Measurements from ENCODE around the gene NME7.

The NME7 gene

DNA sequence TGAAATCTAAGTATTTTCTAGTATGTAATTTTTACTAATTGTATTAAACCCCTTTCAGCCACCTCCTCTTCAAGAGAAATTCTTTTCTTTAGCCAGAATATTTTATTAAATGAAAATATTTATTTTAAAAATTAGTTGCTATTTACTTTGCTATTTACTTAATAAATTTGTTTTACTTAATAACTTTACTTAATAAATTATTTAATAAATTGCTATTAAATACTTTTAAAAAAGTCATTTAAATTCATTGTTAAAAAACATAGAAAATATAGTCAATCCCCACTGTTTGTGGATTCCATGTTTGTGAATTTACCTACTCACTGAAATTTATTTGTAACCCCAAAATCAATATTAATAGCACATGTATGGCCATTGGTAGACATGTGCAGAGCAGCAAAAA lies 155.5 kb downstream of the NME7 start:
- no peaks in the 10 kb centered on the region for H3K9me3 ChIP-seq
- H3K4me1 ChIP-seq, result no peaks in the 10 kb centered on the region
- H3K27me3 ChIP-seq, result no peaks in the 10 kb centered on the region
- H3K36me3 ChIP-seq, result peaks cover 8% of the 10 kb centered on the region
- no peak overlapping the region for H3K4me2 ChIP-seq
- no peak overlapping the region for H3K27ac ChIP-seq
- no peak for TF ChIP-seq Cebpa-rat (IDR thresholded peaks at IDR 0.05)
- H3K9ac ChIP-seq, result no peak overlapping the region
- no peak overlapping the region for H3K4me3 ChIP-seq
- H4K20me1 ChIP-seq, result no peaks in the 10 kb centered on the region

DNA sequence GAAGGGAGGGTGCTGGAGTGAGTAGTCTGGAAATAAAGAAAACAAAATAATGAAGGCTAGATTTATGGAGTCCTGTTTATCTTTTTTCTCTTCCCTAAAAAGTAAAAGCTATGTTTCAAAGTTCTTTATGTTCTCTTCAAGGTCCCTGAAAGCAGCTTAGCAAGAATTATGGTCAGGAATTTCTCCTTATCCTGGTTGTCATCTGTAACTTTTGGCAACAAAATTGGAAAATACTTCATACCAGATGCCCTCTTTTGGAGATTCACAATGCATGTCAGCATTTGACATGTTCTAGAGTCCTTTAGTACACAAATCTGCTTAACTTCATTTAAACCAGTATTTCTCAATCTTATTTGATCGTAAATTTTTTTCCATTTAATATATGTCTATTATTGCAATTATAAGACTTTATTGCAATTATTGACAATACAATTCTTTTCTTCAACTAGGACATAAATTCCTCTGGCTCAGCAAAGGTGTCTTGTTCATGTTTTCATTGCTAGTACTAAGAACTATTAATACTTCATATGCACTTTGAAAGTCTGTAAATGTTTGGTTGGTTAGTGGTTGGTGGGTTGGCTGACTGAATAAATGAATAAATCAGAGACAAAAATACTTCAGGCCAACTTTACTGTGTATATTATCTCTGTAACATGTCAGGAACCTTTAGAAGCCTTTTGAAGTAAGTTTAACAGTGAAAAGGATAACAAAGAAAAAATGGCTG lies 159.6 kb downstream of the NME7 start:
- no peaks in the 10 kb centered on the region for H4K20me1 ChIP-seq
- no peaks in the 10 kb centered on the region for H3K9me3 ChIP-seq
- no peak for TF ChIP-seq Cebpa-rat (IDR thresholded peaks at IDR 0.05)
- no peak overlapping the region for H3K4me2 ChIP-seq
- H3K4me3 ChIP-seq, result no peak overlapping the region
- no peaks in the 10 kb centered on the region for H3K27me3 ChIP-seq
- no peak overlapping the region for H3K27ac ChIP-seq
- H3K9ac ChIP-seq, result no peak overlapping the region
- H3K4me1 ChIP-seq, result no peaks in the 10 kb centered on the region
- no peaks in the 10 kb centered on the region for H3K36me3 ChIP-seq

DNA sequence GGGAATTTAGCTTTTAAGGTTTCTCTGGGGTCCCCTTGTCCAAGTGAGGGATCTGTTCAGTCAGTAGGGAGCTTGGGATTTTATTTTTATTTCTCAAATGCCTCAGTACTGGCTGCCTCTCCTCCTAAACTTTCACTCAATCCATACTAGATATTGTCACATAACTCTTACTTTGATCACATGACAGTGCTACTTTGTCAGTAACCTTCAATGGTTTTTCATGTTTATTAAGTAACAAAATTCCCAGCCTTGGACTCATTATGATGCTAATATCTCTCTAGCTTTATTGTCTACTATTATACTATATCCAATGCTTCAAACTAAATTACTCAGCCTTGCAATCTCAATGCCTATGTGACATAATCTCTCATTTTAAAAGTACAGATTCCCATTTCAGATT lies 163.4 kb downstream of the NME7 start:
- Histone ChIP-seq H3K4me2 (no peak overlapping the region), H3K36me3 (no peaks in the 10 kb centered on the region), H3K27me3 (no peaks in the 10 kb centered on the region), H3K9ac (no peak overlapping the region), H3K4me1 (no peaks in the 10 kb centered on the region), H3K9me3 (no peaks in the 10 kb centered on the region), H3K4me3 (no peak overlapping the region), H3K27ac (no peak overlapping the region), H4K20me1 (no peaks in the 10 kb centered on the region)
- no peak for TF ChIP-seq Cebpa-rat (IDR thresholded peaks at IDR 0.05)

DNA sequence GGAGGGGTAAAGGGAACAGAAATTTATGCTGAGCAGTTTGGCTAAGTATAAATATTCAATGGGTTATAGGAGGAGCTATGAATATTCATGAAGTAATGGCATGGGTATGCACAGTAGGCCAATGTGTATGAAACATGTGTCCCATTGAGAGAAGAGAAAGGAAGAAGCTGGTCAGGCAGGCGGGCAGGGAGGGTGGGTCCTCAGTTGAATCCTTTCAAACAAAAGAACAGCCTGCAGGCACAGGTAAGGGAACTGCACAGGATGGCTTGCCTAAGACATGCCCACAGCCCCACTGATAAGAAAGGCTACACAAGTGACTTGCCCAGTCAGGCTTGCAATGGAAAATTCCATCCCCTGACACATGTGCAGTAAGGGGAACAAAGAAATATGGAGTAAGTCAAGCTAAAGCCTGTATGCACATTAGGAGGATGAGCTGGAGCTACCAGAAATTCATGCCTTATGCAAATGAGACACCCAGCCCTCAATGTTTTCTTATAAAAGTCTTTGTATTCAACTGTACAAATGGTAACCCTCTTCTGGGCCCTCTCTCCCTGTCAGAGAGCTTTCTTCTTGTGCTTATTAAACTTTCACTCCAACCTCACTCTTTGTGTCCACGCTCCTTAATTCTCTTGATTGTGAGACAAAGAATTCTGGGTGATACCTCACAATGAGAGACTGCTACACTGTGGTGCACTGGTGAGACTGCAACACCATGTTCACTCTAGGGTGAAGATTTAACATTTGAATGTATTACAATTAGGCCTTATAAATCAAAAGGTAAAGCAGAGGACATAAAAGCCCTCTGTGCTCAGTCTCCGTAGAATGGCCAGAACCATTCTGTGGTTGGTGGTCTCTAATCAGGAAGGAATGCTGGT lies 164.6 kb downstream of the NME7 start:
- H3K9me3 ChIP-seq, result no peaks in the 10 kb centered on the region
- no peak overlapping the region for H3K4me3 ChIP-seq
- no peaks in the 10 kb centered on the region for H3K4me1 ChIP-seq
- H3K27me3 ChIP-seq, result no peaks in the 10 kb centered on the region
- H3K27ac ChIP-seq, result no peak overlapping the region
- no peak for TF ChIP-seq Cebpa-rat (IDR thresholded peaks at IDR 0.05)
- H3K9ac ChIP-seq, result no peak overlapping the region
- H3K36me3 ChIP-seq, result no peaks in the 10 kb centered on the region
- no peak overlapping the region for H3K4me2 ChIP-seq
- H4K20me1 ChIP-seq, result no peaks in the 10 kb centered on the region

DNA sequence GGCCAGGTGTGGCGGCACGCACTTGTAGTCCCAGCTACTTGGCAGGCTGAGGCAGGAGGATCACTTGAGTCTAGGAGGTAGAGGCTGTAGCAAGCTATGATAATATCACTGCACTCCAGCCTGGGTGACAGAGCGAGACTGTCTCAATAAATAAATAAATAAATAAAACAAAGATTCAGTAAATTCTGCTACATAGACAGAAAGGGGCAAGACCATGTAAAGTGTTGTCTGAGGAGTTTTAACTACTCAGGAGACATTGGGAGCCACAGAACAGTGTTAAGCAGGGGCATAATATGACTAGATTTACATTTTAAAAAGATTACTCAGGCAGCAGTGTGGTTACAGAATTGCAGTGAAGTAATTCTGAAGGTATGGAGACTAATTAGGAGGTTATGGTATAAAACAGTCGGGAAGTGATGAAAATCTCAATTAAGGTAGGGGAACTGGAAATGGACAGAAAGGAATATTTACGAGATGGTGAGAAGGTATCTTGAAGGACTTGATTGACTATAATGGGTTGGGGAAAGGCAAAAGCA lies 166.4 kb downstream of the NME7 start:
- Histone ChIP-seq H3K27ac (no peak overlapping the region), H3K27me3 (no peaks in the 10 kb centered on the region), H3K4me3 (no peak overlapping the region), H3K9me3 (no peaks in the 10 kb centered on the region), H3K4me2 (no peak overlapping the region), H3K4me1 (no peaks in the 10 kb centered on the region), H3K36me3 (no peaks in the 10 kb centered on the region), H3K9ac (no peak overlapping the region), H4K20me1 (no peaks in the 10 kb centered on the region)
- no peak for TF ChIP-seq Cebpa-rat (IDR thresholded peaks at IDR 0.05)

DNA sequence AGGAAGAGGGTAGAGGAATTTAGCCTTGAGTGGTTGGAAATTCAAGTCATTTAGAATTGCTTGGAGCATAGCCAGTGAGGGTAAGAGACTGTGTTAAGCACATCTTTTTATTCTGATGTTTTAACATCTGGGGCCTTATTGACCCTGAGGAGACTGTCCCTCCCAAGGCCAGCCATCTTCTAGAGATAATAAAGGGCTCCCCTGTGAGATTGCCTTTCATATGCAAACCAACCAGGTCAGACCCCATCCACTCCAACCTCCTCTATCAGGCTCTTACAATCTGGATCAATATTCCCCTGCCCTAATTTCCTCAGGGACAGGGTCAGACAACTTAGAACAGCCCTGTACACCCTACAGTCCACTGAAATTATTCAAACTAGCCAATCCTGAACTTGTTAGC lies 167.3 kb downstream of the NME7 start:
- Histone ChIP-seq H3K9me3 (no peaks in the 10 kb centered on the region), H3K9ac (no peak overlapping the region), H3K27ac (no peak overlapping the region), H3K4me3 (no peak overlapping the region), H3K4me2 (no peak overlapping the region), H3K36me3 (no peaks in the 10 kb centered on the region), H3K27me3 (no peaks in the 10 kb centered on the region), H3K4me1 (no peaks in the 10 kb centered on the region), H4K20me1 (no peaks in the 10 kb centered on the region)
- TF ChIP-seq Cebpa-rat (IDR thresholded peaks at IDR 0.05), result no peak

DNA sequence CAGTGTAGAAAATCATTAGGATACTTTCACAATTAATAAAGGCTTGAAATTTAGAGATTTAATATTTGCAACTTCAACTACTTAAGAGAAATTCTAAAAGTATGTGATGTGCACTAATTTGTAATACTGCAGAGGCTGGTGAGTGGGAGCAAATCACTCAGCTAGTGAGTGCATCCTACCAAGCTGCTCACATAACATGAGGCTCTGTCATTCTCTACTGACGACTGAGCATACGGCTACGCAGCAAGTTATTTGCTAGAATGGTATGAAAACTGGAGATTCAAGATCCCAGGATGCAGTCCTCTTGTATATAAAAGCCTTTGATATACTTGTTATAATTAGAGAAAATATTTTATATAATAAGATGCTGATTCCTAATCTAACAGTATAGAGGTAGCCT lies 171.0 kb downstream of the NME7 start:
- Histone ChIP-seq H3K36me3 (no peaks in the 10 kb centered on the region), H3K27ac (no peak overlapping the region), H3K9me3 (no peaks in the 10 kb centered on the region), H3K4me2 (no peak overlapping the region), H3K4me3 (no peak overlapping the region), H3K9ac (no peak overlapping the region), H4K20me1 (no peaks in the 10 kb centered on the region), H3K4me1 (no peaks in the 10 kb centered on the region), H3K27me3 (no peaks in the 10 kb centered on the region)
- TF ChIP-seq Cebpa-rat (IDR thresholded peaks at IDR 0.05), result no peak

DNA sequence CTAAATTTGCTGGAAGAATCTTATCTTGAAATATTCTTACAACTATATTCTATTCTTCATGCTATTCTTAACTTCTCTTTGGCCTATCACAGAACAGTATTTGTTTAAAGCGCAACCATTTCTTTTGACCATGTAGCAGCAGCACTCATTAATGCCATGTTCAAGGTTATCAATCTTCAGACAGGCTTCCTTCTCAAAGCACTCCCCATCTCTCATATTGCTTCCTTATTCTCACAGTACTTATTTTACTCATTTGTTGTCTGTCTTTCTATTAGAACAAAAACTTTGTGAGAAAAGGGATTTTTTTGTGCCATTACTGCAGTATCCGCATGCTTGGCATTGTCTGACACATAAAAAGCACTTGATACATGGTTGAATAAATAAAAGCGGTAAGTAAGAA lies 171.4 kb downstream of the NME7 start:
- Histone ChIP-seq H3K9ac (no peak overlapping the region), H3K27me3 (no peaks in the 10 kb centered on the region), H3K4me3 (no peak overlapping the region), H3K4me1 (no peaks in the 10 kb centered on the region), H4K20me1 (no peaks in the 10 kb centered on the region), H3K4me2 (no peak overlapping the region), H3K36me3 (no peaks in the 10 kb centered on the region), H3K27ac (no peak overlapping the region), H3K9me3 (no peaks in the 10 kb centered on the region; the same call in 1 of the 2 replicates)
- no peak for TF ChIP-seq Cebpa-rat (IDR thresholded peaks at IDR 0.05)

DNA sequence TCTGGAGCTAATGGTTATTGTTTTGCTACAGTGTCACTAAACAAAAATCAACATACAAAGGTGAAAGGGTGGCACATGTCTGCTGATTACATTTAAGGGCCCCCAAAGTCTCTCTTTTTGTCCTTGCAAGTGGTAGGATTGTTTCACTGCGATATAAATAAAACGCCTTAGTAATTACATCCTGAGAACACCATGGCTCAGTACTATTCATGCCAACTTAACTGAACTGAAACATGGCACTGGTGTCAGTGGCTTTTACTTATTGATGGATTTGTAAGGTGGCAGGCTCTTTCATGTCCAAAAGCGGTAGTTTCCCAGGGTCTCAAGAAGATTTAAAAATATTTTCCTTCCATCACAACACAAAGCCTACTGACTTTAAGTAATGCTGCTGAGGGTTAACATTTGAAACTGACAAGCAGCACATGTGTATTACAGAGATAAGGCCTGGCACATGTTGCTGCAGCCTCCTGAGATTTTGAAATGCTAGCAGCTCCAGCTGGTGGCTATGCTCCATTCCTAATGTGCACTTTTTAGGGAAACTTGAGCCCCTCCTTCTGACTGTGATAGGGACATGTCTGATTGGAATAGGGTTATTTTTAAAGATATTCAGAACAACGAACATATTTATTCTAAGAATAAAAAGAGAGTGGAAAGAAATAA lies 174.3 kb downstream of the NME7 start:
- Histone ChIP-seq H3K36me3 (no peaks in the 10 kb centered on the region), H3K9ac (no peak overlapping the region), H4K20me1 (no peaks in the 10 kb centered on the region), H3K27ac (no peak overlapping the region), H3K4me1 (no peaks in the 10 kb centered on the region), H3K27me3 (no peaks in the 10 kb centered on the region), H3K9me3 (no peaks in the 10 kb centered on the region; the same call in 1 of the 2 replicates), H3K4me3 (no peak overlapping the region), H3K4me2 (no peak overlapping the region)
- TF ChIP-seq Cebpa-rat (IDR thresholded peaks at IDR 0.05), result no peak

DNA sequence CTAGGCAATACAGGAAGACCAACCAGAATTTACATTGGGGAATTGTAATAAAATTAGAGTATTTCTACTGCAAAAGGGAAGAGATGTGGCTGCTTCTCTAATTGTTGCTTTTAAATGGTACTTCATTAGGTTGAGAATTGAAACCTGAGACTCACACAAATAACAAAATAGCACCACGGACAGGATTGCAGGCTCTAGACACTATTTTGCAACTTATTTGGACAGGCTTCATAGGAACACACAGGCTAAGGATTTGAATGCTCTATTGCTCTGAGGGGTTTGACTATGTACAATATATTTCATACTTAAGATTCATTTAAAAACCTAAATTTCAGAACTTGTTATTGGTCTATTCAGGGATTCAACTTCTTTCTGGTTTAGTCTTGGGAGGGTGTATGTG lies 181.5 kb downstream of the NME7 start:
- no peak overlapping the region for H3K4me3 ChIP-seq
- no peak overlapping the region for H3K4me2 ChIP-seq
- no peaks in the 10 kb centered on the region; the same call in 1 of the 2 replicates for H3K9me3 ChIP-seq
- H3K27ac ChIP-seq, result no peak overlapping the region
- H4K20me1 ChIP-seq, result no peaks in the 10 kb centered on the region
- no peak for TF ChIP-seq Cebpa-rat (IDR thresholded peaks at IDR 0.05)
- H3K36me3 ChIP-seq, result no peaks in the 10 kb centered on the region
- H3K9ac ChIP-seq, result no peak overlapping the region
- no peaks in the 10 kb centered on the region for H3K27me3 ChIP-seq
- H3K4me1 ChIP-seq, result no peaks in the 10 kb centered on the region

Measured in BLaER1 (cell line).